Suprapubic skin (tissue), 4 donors: ENCODE results near the gene TSPAN13. TPM values are rescaled to one million over a fixed set of nuclear protein-coding genes. Genes with fewer than 3 reads are reported as not detected.

ENCODE experiments used
- DNase-seq, 2 donors: peaks; one replicate each; pipeline ENCODE4 v3.0.0-alpha.2; 2019; ENCODE audit warnings: low spot score in 2 of 2
- H3K27ac ChIP-seq: fragments of 200-600 bp; sonication (generic); one replicate; pipeline ENCODE4 v1.5.1; 2019
- H3K27me3 ChIP-seq: fragments of 200-600 bp; sonication (generic); one replicate; pipeline ENCODE4 v1.5.1; 2019
- H3K36me3 ChIP-seq: fragments of 200-600 bp; sonication (generic); one replicate; pipeline ENCODE4 v1.5.1; 2019
- H3K4me1 ChIP-seq: fragments of 200-600 bp; sonication (generic); one replicate; pipeline ENCODE4 v1.5.1; 2019
- H3K4me3 ChIP-seq: fragments of 200-600 bp; sonication (generic); one replicate; pipeline ENCODE4 v1.5.1; 2019; ENCODE audit warnings: mild to moderate bottlenecking
- H3K9me3 ChIP-seq: fragments of 200-600 bp; sonication (generic); one replicate; pipeline ENCODE4 v1.5.1; 2019
- CTCF ChIP-seq, 2 donors: fragments of 200-600 bp in 1 of 2; fragments of 450-650 bp in 1 of 2; sonication (generic) in 1 of 2; IDR thresholded peaks; one replicate each; pipeline ENCODE4 v1.5.1; 2016 to 2019; ENCODE audit warnings: antibody characterized with exemption in 2 of 2, mild to moderate bottlenecking in 1 of 2, moderate library complexity in 1 of 2
- EP300 ChIP-seq: sonication (generic); formaldehyde crosslinking; IDR thresholded peaks from one replicate; pipeline ENCODE4 v1.6.1; 2017; ENCODE audit warnings: antibody characterized with exemption
- POLR2A ChIP-seq, 2 donors: fragments of 450-650 bp; IDR thresholded peaks; one replicate each; pipeline ENCODE4 v1.6.1; 2017; ENCODE audit warnings: antibody characterized with exemption in 2 of 2, mild to moderate bottlenecking in 2 of 2, moderate library complexity in 2 of 2
- POLR2AphosphoS5 ChIP-seq, 3 donors: sonication (generic); formaldehyde crosslinking; IDR thresholded peaks; one replicate each; pipeline ENCODE4 v1.6.1; 2017; ENCODE audit warnings: antibody characterized with exemption in 3 of 3
- WGBS: methylation state at CpG from one replicate; pipeline ENCODE4 v1.1.5; 2018; 5-methylcytosine and 5-hydroxymethylcytosine counted together
- total RNA-seq, 4 donors: library from RNA; depleted of rRNA; stranded (reverse); fragments of >200 nt; gene quantifications; one replicate each; pipeline ENCODE4 v1.1.0, GENCODE V29; 2016

Gene TSPAN13
- total RNA-seq, result 10 to 100 TPM in 3 of 4 donors, 1 to 10 TPM in 1; 6.9 to 17.2 (median 12.4) TPM

- WGBS, result 10% methylated on average over 18 of the region's 48 CpGs
- Histone ChIP-seq H3K27ac (peak within 1 kb of the TSS; percentile 74), H3K4me1 (peaks cover 19% of the 10 kb centered on the region), H3K4me3 (peak within 1 kb of the TSS; percentile 84), H3K36me3 (no peaks in the 10 kb centered on the region), H3K9me3 (no peaks in the 10 kb centered on the region), H3K27me3 (no peaks in the 10 kb centered on the region)
- DNase-seq, result peak; percentile 79 to 82
- peak in 1 of 2 donors; percentile 23 for TF ChIP-seq POLR2A (IDR thresholded peaks at IDR 0.05)
- TF ChIP-seq CTCF (IDR thresholded peaks at IDR 0.05), result no peak
- TF ChIP-seq POLR2AphosphoS5 (IDR thresholded peaks at IDR 0.05), result no peak
Observed at GRCh38 chr7:16753102-16753931, at the start of gene TSPAN13. Gene TSPAN13 (plus strand): TSS chr7:16753755. CDS start chr7:16753968, 213 bp downstream.

- DNase-seq, result no peak
- Histone ChIP-seq H3K4me1 (no peaks in the 10 kb centered on the region), H3K9me3 (no peaks in the 10 kb centered on the region), H3K27me3 (no peaks in the 10 kb centered on the region), H3K27ac (no peak overlapping the region), H3K36me3 (peaks cover 37% of the 10 kb centered on the region), H3K4me3 (no peak overlapping the region)
- WGBS, result 86% methylated on average over 4 of the region's 4 CpGs
- TF ChIP-seq POLR2AphosphoS5 (IDR thresholded peaks at IDR 0.05), result no peak
Observed at GRCh38 chr7:16708511-16708910, 45.0 kb upstream of the TSPAN13 start.

- Histone ChIP-seq H3K4me1 (no peaks in the 10 kb centered on the region), H3K9me3 (no peaks in the 10 kb centered on the region), H3K27ac (no peak overlapping the region), H3K36me3 (peaks cover 32% of the 10 kb centered on the region), H3K4me3 (no peak overlapping the region), H3K27me3 (no peaks in the 10 kb centered on the region)
- no peak for TF ChIP-seq POLR2A (IDR thresholded peaks at IDR 0.05)
- no peak for TF ChIP-seq POLR2AphosphoS5 (IDR thresholded peaks at IDR 0.05)
- TF ChIP-seq EP300, result no peak
- no peak for TF ChIP-seq CTCF (IDR thresholded peaks at IDR 0.05)
- WGBS, result 69% methylated on average over 3 of the region's 3 CpGs
- no peak for DNase-seq
Observed at GRCh38 chr7:16708980-16709379, 44.6 kb upstream of the TSPAN13 start.

GRCh38 chr7:16710651-16711050, 42.9 kb upstream of the TSPAN13 start:
- Histone ChIP-seq H3K27ac (no peak overlapping the region), H3K9me3 (no peaks in the 10 kb centered on the region), H3K36me3 (peaks cover 20% of the 10 kb centered on the region), H3K4me3 (no peak overlapping the region), H3K4me1 (no peaks in the 10 kb centered on the region), H3K27me3 (no peaks in the 10 kb centered on the region)
- 83% methylated on average over 4 of the region's 4 CpGs for WGBS
- TF ChIP-seq POLR2A (IDR thresholded peaks at IDR 0.05) (no peak), POLR2AphosphoS5 (IDR thresholded peaks at IDR 0.05) (no peak), EP300 (no peak), CTCF (IDR thresholded peaks at IDR 0.05) (no peak)
- no peak for DNase-seq

GRCh38 chr7:16711730-16712129, 41.8 kb upstream of the TSPAN13 start:
- 82% methylated on average over 4 of the region's 4 CpGs for WGBS
- TF ChIP-seq POLR2AphosphoS5 (IDR thresholded peaks at IDR 0.05) (no peak), POLR2A (IDR thresholded peaks at IDR 0.05) (no peak), EP300 (no peak), CTCF (IDR thresholded peaks at IDR 0.05) (no peak)
- no peak overlapping the region for H3K27ac ChIP-seq
- no peaks in the 10 kb centered on the region for H3K9me3 ChIP-seq
- H3K36me3 ChIP-seq, result peaks cover 9% of the 10 kb centered on the region
- no peaks in the 10 kb centered on the region for H3K4me1 ChIP-seq
- DNase-seq, result no peak
- no peaks in the 10 kb centered on the region for H3K27me3 ChIP-seq
- no peak overlapping the region for H3K4me3 ChIP-seq
